MM.1S (cell line): ENCODE measurements around the gene KAT2A.

Experiments
- DNase-seq: peaks from one replicate; pipeline ENCODE4 v3.0.0-alpha.2; 2015
- H2AFZ ChIP-seq: fragments of 300-600 bp; sonication (generic); 2 replicates; pipeline ENCODE4 v1.6.0; 2016; ENCODE audit warnings: antibody characterized with exemption, low read length
- H3F3A ChIP-seq: fragments of 300-600 bp; sonication (generic); 2 replicates; pipeline ENCODE4 v1.6.1; 2016; ENCODE audit warnings: mild to moderate bottlenecking, antibody characterized with exemption, low read length, moderate library complexity, mixed read lengths; ENCODE audit not compliant: insufficient read depth
- H3K27ac ChIP-seq: fragments of 300-600 bp; sonication (generic); 2 replicates; pipeline ENCODE4 v1.5.1; 2016; ENCODE audit warnings: mild to moderate bottlenecking, low read length
- H3K27me3 ChIP-seq: fragments of 300-600 bp; sonication (generic); replicated peaks from 2 replicates; pipeline ENCODE4 v1.6.0; 2016; ENCODE audit warnings: low read length; ENCODE audit not compliant: insufficient read depth
- H3K36me3 ChIP-seq: fragments of 300-600 bp; sonication (generic); replicated peaks from 2 replicates; pipeline ENCODE4 v1.6.1; 2016; ENCODE audit warnings: mild to moderate bottlenecking, low read length, mixed read lengths; ENCODE audit not compliant: insufficient read depth
- H3K4me1 ChIP-seq: fragments of 300-600 bp; sonication (generic); 2 replicates; pipeline ENCODE4 v1.6.1; 2016; ENCODE audit warnings: low read length, mixed read lengths
- H3K4me2 ChIP-seq: fragments of 300-600 bp; sonication (generic); 2 replicates; pipeline ENCODE4 v1.6.0; 2016; ENCODE audit warnings: low read depth, low read length
- H3K4me3 ChIP-seq: fragments of 300-600 bp; sonication (generic); 2 replicates; pipeline ENCODE4 v1.5.1; 2016; ENCODE audit warnings: low read length, mixed read lengths
- H3K79me2 ChIP-seq: fragments of 300-600 bp; sonication (generic); 2 replicates; pipeline ENCODE4 v1.6.1; 2016; ENCODE audit warnings: mixed run types, low read length, mixed read lengths
- H3K9ac ChIP-seq: fragments of 300-600 bp; sonication (generic); 2 replicates; pipeline ENCODE4 v1.6.1; 2016; ENCODE audit warnings: low read length, mixed read lengths
- H3K9me2 ChIP-seq: fragments of 300-600 bp; sonication (generic); replicated peaks from 2 replicates; pipeline ENCODE4 v1.6.1; 2016; ENCODE audit warnings: mild to moderate bottlenecking, low read length, mixed read lengths; ENCODE audit not compliant: insufficient read depth
- H3K9me3 ChIP-seq: fragments of 300-600 bp; sonication (generic); replicated peaks from 2 replicates; pipeline ENCODE4 v1.6.1; 2016; ENCODE audit warnings: mild to moderate bottlenecking, low read length, mixed read lengths; ENCODE audit not compliant: insufficient read depth
- H4K20me1 ChIP-seq: fragments of 300-600 bp; sonication (generic); 2 replicates; pipeline ENCODE4 v1.6.1; 2016; ENCODE audit warnings: mild to moderate bottlenecking, low read length, moderate library complexity, mixed read lengths; ENCODE audit not compliant: insufficient read depth
- CTCF ChIP-seq: fragments of 300-600 bp; sonication (generic); IDR thresholded peaks from 2 replicates; pipeline ENCODE4 v1.5.1; 2016; ENCODE audit warnings: antibody characterized with exemption, low read length, mixed read lengths
- EZH2 ChIP-seq: fragments of 300-600 bp; sonication (generic); optimal IDR thresholded peaks from 2 replicates; pipeline ENCODE3; 2017; ENCODE audit warnings: low read depth, mild to moderate bottlenecking, antibody characterized with exemption, low read length, mixed read lengths
- EZH2phosphoT487 ChIP-seq: fragments of 300-600 bp; sonication (generic); IDR thresholded peaks from 2 replicates; pipeline ENCODE4 v1.6.1; 2018; ENCODE audit warnings: antibody characterized with exemption, low read length

The KAT2A gene

GRCh38 chr17:42110301-42111264, 10.6 kb downstream of the KAT2A start:
- TF ChIP-seq EZH2: no peak
- TF ChIP-seq EZH2phosphoT487: no peak
- no peak for TF ChIP-seq CTCF
- H3K4me3 ChIP-seq: no peak overlapping the region
- peaks cover 6% of the 10 kb centered on the region; the same call in 1 of the 2 replicates for H3K79me2 ChIP-seq
- no peaks in the 10 kb centered on the region for H3K36me3 ChIP-seq
- peaks cover 25% of the 10 kb centered on the region for H3F3A ChIP-seq
- no peak overlapping the region for H3K4me2 ChIP-seq
- no peaks in the 10 kb centered on the region for H3K9me3 ChIP-seq
- H3K9me2 ChIP-seq: no peaks in the 10 kb centered on the region
- no peak overlapping the region for H3K9ac ChIP-seq
- no peak overlapping the region for H2AFZ ChIP-seq
- H4K20me1 ChIP-seq: no peaks in the 10 kb centered on the region
- no peak for DNase-seq
- no peaks in the 10 kb centered on the region for H3K27me3 ChIP-seq
- no peak overlapping the region for H3K27ac ChIP-seq
- H3K4me1 ChIP-seq: peaks cover 36% of the 10 kb centered on the region

GRCh38 chr17:42109086-42109485, 12.1 kb downstream of the KAT2A start:
- H3K27me3 ChIP-seq: no peaks in the 10 kb centered on the region
- H3K9me3 ChIP-seq: no peaks in the 10 kb centered on the region
- no peak overlapping the region for H3K4me2 ChIP-seq
- H3K4me3 ChIP-seq: no peak overlapping the region
- peaks cover 29% of the 10 kb centered on the region for H3K4me1 ChIP-seq
- H3K27ac ChIP-seq: no peak overlapping the region
- no peaks in the 10 kb centered on the region for H3K9me2 ChIP-seq
- no peak overlapping the region for H2AFZ ChIP-seq
- no peak overlapping the region for H3K9ac ChIP-seq
- TF ChIP-seq EZH2 (no peak), EZH2phosphoT487 (no peak), CTCF (no peak)
- H3K36me3 ChIP-seq: no peaks in the 10 kb centered on the region
- no peaks in the 10 kb centered on the region for H3K79me2 ChIP-seq
- DNase-seq: no peak
- H3F3A ChIP-seq: peaks cover 21% of the 10 kb centered on the region
- no peaks in the 10 kb centered on the region for H4K20me1 ChIP-seq

GRCh38 chr17:42107597-42108576, 13.3 kb downstream of the KAT2A start:
- no peaks in the 10 kb centered on the region for H4K20me1 ChIP-seq
- H3K4me3 ChIP-seq: no peak overlapping the region
- no peaks in the 10 kb centered on the region for H3K9me3 ChIP-seq
- peaks cover 18% of the 10 kb centered on the region for H3K4me1 ChIP-seq
- no peak overlapping the region for H3K27ac ChIP-seq
- H3F3A ChIP-seq: peaks cover 12% of the 10 kb centered on the region
- H3K4me2 ChIP-seq: peak overlapping the region; percentile 65; the same call in 1 of the 2 replicates
- no peaks in the 10 kb centered on the region for H3K27me3 ChIP-seq
- H3K9ac ChIP-seq: no peak overlapping the region
- H3K9me2 ChIP-seq: no peaks in the 10 kb centered on the region
- peak overlapping the region; percentile 58 for H2AFZ ChIP-seq
- no peaks in the 10 kb centered on the region for H3K79me2 ChIP-seq
- H3K36me3 ChIP-seq: no peaks in the 10 kb centered on the region
- TF ChIP-seq EZH2 (no peak), CTCF (no peak), EZH2phosphoT487 (no peak)
- peak; percentile 82 for DNase-seq
